Bone marrow (tissue), 2 donors: ENCODE measurements around the gene MYO9A.
"Not testable (repeated sequence)": the region's sequence is repeated elsewhere in the genome, so short reads cannot be mapped to it uniquely, and the experiment has no call there.

Experiments
- DNase-seq, 2 donors: peaks; one replicate each; lab custom pipeline; 2025; lab: John Stamatoyannopoulos, UW

The MYO9A gene

DNA sequence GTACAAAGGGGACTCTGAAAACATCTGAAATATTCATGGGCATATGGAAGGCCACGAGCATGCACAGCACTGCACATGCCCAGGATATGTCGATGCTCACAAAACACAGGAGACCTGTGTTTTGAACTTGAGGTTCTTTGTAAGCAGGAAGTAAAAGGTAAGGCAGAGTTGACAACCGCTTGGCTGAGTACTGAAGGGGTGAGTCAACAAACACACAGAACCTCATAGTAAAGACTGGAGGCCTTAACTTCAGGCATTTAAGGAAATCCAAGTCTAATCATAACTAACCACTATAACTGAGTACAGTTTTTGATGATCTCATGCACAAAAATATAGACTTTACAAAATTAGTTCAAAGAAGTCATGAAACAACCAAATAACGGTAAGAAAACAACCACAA, 80.6 kb downstream of the MYO9A start:
- DNase-seq, result no peak

DNA sequence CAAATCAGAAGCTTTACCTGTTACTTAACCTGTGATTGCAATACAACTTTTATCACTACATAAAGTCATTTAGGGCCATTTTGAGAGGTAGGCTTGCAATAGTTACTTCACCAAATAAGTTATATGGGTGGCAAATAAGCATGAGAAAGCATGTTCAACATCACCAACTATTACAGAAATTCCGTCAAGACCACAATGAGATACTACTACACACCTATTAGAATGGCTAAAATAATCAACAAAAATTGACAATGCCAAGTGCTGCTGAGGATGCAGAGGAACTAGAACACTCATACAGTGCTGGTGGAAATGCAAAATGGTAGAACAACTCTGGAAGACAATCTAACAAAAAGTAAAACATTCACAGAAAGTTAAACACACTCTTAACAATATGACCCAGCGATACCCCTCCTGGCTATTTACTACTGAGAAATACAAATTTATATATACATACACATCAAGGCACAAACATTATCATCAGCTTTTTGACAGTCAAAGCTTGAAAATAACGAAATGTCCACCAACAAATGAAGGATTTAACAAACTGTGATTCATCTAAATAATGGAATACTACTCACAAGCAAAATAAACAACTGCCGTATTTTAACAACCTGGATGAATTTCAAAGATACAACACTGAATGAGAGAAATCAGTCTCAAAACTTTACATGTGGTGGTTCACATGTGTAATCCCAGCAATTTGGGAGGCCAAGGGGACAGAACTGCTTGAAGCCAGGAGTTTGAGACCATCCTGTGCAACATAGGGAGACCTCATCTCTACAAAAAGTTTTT, 82.9 kb downstream of the MYO9A start:
- no peak for DNase-seq

DNA sequence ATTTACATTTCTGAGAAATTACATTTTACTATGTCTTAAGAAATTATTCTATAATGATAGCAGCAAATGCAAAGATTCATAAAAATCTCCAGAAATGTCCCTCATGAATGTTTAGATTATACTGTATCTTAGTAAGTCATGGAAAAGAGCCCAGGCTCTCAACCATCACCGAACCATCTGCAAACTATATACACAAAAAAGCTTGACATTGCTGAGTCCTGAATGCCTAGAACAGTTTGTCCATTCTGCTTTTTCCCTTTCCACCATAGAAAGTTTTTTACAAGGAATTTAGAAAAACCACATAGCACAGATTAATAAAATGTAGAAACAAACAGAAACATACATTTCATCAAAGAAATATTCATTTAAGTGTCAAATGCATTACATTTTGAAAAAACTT, 83.6 kb downstream of the MYO9A start:
- no peak for DNase-seq

DNA sequence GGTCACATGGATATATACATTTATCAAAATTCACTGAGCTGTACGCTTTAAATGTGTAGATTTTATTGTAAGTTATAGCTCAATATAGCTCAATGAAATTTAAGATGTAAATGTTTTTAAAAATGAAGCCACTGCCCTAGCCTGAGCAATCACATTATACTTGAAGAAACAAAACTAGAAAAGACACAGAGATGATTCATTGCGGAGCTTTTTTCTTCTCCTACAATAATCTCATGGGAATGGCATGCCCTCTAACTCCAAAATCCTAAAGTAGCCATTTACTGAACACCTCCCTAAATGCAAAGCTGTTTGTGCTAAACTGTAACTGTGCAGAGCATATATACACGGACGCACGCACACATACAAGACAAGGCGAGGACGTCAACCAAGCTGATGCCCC, 84.2 kb downstream of the MYO9A start:
- no peak for DNase-seq

DNA sequence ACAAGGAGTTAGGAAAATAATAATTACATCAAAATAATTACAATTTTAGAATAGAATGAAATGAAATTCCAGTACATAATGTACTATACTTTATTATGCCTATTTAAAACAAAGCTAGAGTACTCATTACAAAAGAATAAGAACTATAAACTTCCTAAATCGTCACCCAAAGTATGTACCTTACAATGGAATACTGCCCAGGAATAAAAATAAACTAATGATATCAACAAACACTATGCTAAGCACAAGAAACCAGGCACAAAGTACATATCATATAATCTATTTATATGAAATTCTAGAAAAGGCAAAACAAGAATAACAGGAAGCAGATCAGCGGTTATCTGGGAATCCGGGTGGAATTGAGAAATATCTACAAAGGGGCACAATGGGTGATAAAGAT, 84.7 kb downstream of the MYO9A start:
- DNase-seq, result no peak

DNA sequence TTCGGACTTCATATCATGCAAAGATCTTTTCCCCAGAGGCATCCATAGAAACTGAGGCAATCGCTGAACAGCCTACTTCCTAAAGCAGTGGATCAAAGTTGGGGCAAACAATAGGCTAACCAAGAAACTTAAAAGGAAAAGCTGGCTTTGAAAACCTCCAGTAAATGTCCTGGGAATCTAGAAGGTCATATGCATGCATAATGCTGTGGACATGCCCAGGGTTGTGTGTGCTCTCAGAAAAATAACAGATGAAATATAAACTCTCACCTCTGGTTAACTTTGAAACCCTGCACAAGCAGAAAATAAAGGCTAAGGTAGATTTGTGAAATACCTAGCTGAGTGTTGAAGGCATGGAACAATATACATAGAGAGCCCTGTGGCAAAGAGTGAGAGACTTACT, 96.3 kb downstream of the MYO9A start:
- no peak for DNase-seq

DNA sequence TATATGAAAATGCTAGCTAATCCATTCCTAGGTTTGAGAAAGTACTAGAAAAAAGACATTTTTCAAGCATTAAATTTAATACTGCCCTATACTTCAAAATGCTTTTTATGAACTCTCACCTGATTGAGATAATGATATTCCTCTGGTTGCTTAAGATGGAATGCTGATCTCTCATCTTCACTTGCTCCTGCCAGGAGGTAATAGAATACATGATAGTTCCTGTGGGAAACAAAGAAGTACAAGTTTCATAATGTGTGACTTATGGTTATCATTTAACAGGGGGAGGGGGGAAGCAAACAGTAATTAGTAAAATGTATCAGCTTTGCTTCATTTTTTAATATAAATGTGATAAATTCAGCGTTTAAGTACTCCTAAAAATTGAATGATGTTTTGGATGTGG, 97.2 kb downstream of the MYO9A start:
- DNase-seq, result no peak

DNA sequence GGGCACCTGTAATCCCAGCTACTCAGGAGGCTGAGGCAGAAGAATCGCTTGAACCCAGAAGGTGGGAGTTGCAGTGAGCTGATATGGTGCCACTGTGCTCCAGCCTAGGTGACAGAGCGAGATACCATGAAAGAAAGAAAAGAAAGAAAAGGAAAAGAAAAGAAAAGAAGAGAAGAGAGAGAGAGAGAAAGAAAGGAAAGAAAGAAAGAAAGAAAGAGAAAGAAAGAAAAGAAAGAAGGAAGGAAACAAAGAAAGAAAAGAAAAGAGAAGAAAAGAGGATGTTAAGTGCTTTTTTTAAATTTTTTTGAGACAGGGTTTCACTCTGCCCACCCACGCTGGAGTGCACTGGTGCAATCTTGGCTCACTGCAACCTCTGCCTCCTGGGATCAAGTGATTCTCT, 103.4 kb downstream of the MYO9A start:
- not testable (repeated sequence) for DNase-seq

DNA sequence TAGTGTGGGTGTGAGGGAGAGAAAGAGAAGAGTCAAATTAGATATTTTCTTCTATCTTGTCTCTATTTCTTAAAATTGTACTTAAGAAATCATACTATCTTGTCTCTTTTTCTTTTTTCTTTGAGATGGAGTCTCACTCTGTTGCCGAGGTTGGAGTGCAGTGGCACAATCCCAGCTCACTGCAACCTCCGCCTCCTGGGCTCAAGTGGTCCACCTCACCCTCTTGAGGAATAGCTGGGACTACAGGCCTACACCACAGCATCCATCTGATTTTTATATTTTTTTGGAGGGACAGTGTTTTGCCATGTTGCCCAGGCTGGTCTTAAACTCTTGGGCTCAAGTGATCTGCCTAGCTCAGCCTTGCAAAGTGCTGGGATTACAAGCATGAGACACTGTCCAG, 104.2 kb downstream of the MYO9A start:
- DNase-seq, result no peak

DNA sequence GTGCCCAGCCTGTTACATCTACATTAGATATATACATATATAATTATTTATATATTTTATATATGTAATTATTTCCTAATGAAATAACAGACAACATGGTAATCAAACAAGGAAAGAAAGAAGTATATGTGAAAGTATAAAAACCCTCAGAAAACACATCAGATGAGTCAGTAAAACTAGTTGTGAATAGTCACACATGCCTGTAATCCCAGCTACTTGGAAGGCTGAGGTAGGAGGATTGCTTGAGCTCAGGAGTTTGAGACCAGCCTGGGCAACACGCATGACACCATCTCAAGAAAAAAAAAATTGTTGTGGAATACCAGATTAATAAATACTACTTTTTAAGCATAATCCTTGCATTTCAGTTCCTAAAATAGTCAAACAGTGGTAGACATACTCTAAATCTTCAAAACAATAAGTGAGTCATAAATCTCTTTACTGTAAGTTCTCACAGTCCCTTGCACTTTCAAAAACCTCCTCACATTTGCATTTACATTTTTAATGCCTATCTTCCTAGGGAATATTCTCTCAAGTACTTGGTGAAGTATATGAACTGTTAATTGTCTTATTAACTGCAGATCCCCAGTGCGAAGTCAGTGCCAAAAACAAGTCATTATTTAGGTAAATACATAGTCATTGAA, 106.5 kb downstream of the MYO9A start:
- DNase-seq, result no peak

DNA sequence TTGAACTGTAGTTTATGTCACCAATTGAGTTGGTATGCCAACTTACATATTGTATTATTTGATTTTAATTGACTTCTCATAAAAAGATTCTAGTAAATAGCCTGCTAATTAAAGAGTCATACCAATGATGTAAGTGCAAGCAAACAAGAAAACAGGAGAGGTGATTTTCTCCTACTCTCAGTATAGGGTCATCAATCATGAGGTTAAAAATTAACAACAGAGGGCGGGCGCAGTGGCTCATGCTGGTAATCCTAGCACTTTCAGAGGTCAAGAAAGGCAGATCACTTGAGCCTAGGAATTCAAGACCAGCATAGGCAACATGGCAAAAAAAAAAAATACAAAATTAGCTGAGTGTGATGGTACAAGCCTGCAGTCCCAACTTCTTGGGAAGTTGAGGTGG, 108.7 kb downstream of the MYO9A start:
- no peak for DNase-seq

DNA sequence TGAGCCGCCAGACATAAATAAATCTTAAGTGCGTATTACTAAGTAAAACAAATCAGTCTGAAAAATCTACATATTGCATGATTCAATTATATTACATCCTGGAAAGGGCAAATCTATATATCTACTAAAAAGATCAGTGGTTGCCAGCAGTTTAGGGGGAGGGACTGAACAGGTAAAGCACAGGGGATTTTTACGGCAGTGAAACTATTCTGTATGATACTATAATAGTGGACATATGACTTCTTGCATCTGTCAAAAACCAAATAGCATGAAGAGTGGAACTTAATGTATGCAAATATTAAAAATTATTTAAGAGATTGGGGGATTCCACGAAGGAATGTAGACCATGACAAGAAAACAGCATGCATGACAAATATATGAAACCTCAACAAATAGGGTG, 111.6 kb downstream of the MYO9A start:
- DNase-seq, result no peak

DNA sequence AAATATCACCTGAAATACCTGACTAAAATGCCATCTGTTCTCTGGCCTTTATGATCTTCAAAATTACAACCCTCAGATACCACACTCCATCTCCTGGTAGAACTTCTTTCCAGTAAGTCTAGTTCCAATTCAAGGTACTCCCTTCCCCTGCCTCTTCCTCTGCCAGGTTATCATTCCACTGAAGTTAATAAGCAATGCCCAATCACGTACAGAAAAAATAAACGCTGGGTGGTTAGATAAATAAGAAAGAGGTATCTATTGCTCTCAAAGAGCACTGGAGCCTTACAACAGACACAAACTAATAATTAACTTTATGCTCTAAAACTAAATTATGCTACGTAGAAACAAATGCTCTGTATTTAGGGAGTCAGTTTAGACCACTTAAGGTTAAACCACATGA, 112.5 kb downstream of the MYO9A start:
- DNase-seq, result no peak

DNA sequence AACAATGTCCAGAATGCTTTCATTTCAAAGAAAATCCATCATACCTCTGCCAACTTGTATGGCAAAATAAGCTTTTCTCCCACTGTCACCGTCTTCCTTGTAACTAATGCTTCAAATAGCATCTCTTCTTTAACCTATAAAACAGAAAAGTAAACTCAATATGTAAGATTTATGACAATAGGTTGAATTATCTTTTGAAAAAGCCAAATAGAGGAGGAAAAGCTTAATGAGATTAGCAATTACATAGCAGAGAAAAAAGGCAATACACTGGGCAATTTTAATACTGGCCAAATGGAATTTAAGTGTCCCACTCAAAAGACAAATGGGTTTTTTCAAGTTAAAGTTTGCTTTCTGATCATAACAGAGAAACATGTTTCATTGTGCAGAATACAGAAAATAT, 118.1 kb downstream of the MYO9A start:
- DNase-seq, result no peak

DNA sequence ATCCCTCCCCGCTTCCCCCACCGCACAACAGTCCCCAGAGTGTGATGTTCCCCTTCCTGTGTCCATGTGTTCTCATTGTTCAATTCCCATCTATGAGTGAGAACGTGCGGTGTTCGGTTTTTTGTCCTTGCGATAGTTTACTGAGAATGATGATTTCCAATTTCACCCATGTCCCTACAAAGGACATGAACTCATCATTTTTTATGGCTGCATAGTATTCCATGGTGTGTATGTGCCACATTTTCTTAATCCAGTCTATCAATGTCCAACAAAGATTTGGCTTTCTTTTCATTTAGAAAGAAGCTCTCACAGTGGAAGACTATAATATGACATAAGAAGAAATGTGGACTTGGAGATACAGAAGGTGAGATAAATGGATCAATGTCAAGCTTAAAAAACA, 119.2 kb downstream of the MYO9A start:
- not testable (repeated sequence) for DNase-seq

DNA sequence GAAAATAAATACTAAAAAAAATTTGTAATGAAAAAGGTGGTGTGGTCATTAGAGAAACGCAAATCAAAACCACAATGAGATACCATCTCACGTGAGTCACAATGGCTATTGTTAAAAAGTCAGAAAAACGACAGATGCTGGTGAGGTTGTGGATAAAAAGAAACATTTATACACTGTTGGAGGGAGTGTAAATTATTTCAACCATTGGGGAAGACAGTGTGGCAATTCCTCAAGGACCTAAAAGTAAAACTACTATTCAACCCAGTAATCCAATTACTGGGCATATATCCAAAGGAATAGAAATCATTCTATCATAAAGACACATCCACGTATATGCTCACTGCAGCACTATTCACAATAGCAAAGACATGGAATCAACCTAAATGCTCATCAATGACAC, 120.3 kb downstream of the MYO9A start:
- DNase-seq, result no peak

DNA sequence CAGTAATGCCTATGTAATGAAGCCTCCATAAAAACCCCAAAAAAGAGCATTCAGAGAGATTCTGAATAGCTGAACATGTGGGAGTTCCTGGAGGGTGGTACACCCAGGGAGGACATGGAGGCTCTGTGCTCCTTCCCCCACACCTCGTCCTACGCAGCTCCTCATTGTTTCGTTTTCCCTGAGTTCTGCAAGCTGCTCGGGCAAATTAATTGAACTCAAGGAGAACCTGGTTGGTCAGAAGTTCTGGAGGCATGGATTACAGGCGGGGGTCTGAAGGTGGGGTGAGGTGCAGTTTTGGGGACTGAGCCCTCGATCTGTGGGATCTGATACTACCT, 142.2 kb downstream of the MYO9A start:
- DNase-seq, result no peak

DNA sequence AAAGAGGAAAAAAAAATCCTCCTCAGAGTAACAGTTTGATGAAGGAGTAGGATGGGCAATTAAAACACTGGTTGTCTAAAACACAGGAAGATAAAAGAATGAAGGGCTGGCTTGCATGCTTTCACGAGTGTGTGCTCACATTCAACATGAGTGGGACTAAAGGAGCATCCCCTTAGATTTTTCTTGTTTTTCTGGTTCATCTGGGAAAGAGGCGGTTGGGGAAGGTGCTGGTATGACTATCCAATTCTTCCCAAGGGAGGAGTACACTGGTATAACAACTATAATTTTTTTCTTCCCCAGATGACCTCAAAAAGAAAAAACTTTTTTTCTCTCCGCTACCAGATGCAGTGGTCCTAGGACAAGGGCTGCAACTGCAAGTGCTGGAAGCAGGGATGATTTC, 143.7 kb downstream of the MYO9A start:
- DNase-seq, result no peak

DNA sequence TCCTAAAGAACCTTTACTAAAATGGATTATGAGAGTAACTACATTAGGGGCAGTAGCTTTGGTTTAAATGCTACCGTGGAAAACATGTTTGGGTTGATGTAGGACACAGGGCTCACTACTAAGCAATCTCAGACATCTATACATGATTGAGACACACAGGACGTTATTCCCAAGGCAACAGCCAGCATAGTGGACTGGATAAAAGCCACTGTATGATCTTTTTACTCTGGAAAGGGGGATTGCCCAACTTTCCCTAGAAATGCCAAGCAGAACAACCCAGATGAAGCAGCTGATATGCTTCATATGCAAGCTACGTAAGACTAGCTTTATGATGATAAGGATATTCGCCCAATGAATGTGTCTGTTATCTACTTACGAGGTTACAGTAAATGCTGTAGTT, 144.6 kb downstream of the MYO9A start:
- no peak for DNase-seq

DNA sequence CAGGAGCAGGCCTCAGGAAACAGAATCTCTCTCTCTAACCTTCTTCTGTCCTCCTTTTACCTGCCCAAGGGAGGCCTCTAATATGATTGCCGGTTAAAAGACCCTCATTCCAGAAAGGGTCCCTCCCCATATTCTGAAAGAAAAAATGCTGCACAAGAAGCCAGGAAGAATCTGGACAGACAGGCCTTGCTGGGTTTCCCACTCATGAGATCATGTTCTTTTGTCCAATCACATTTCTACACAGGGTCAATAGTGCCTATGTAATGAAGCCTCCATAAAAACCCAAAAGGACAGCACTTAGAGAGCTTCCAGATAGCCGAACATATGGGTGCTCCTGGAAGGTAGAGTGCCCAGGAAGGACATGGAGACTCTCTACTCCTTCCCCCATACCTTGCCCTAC, 146.0 kb downstream of the MYO9A start:
- DNase-seq, result no peak

DNA sequence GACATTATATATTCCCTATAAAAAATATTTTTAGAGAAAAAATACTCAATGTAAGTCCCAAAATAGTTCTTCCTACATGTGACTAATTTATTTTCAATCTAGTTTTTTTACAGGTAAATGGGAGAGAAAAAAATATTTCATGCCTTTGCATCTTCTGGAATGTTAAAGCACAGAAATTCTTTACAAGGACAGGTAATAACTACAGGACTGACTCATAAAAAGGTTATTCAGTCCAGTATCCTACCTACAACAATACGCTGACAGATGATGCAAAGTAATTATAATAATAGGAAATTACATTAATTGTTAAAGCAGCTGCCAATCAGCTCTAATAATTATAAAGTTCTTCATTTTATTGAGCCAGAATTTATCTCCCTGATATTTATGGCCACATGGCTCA, 147.5 kb downstream of the MYO9A start:
- DNase-seq, result no peak

DNA sequence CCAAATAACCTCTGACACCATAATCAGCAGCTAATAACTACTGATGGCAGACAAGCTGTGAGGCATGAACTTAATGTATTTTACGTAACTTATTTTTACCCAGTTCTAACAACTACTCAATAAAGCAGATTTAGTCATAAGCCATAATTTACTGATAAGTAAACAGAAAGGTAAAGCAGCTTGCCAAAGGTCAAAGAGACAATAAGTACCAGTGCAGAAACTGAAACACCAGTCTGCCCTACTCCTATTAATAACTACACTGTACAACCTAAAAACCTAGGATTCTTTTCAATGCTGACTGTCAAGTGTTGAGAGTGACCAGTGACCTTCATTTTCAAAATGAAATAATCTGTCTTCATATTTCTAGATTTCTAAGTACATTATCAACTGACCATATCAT, 155.4 kb downstream of the MYO9A start:
- DNase-seq, result no peak

DNA sequence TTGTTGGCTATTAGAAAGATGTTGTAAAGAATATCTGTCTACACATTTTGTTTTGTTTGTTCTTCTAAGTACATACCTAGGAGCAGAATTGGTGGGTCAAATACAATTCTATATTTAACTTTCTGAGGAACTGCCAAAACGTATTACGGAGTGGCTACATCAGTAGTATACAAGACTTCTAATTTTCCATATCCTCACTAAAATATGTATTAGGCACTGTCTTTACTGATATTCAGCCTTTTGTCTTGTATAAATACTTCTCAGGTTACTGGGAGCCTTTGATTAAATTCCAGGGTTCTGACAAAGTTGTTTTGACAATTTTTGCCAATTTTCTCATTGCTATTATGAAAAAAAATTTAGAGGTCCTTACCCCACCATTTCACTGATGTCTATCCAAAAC, 160.9 kb downstream of the MYO9A start:
- DNase-seq, result no peak

DNA sequence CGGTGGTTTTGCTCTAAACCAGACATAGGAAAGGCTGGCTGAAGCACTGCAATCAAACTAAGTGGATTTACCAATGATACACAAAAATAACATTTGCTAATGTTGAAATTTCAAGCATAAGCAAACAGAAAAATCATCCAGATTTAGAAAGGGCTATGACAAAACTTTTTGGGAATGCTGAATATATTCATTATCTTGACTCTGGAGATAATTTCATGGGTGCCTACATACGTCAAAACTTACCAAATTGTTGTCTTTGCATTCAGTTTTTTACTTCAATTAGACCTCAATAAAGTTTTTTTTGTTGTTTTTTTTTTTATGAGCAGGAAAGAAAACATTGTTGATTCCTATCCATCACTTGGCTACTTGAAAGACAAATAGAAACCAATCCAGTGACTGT, 166.8 kb downstream of the MYO9A start:
- DNase-seq, result no peak
